Measurements from ENCODE around the gene TTLL6.

GRCh38 chr17:48800626-48801217 is 16.3 kb downstream of the TTLL6 start:
- TF ChIP-seq CTCF (IDR thresholded peaks at IDR 0.05; ENCODE audit: low read depth, low read length) (no peak), EZH2phosphoT487 (IDR thresholded peaks at IDR 0.05; ENCODE audit: low read depth) (no peak)

All from OCI-LY3 (cell line).